HG03097 (cell line): ENCODE measurements around the gene PALM.

Experiments used
- ATAC-seq: cut with Tn5 transposase; IDR thresholded peaks from one replicate; pipeline ENCODE4 v1.9.1; 2021; ENCODE audit not compliant: unreplicated experiment, low FRiP score

The PALM gene

GRCh38 chr19:778910-779653, 70.3 kb downstream of the PALM start:
- ATAC-seq, result no peak

GRCh38 chr19:780935-781334, 72.2 kb downstream of the PALM start:
- no peak for ATAC-seq

- ATAC-seq, result no peak
These were observed 73.1 kb downstream of the PALM start for GRCh38 chr19:781800-782184.

GRCh38 chr19:782185-782877, 73.6 kb downstream of the PALM start:
- no peak for ATAC-seq

- no peak for ATAC-seq
These were observed 74.3 kb downstream of the PALM start for GRCh38 chr19:782878-783668.

- ATAC-seq, result no peak
These were observed 75.8 kb downstream of the PALM start for GRCh38 chr19:784541-784940.

GRCh38 chr19:787536-787935, 78.8 kb downstream of the PALM start:
- no peak for ATAC-seq

- no peak for ATAC-seq
These were observed 79.9 kb downstream of the PALM start for GRCh38 chr19:788686-788982.

- no peak for ATAC-seq
These were observed 80.4 kb downstream of the PALM start for GRCh38 chr19:788983-789700.

GRCh38 chr19:789701-790060, 80.9 kb downstream of the PALM start:
- no peak for ATAC-seq

GRCh38 chr19:791007-791566, 82.4 kb downstream of the PALM start:
- ATAC-seq, result no peak

GRCh38 chr19:791567-792305, 83.0 kb downstream of the PALM start:
- ATAC-seq, result no peak

GRCh38 chr19:792306-792885, 83.7 kb downstream of the PALM start:
- ATAC-seq, result no peak

- no peak for ATAC-seq
These were observed 85.1 kb downstream of the PALM start for GRCh38 chr19:793806-794205.

GRCh38 chr19:795073-795611, 86.4 kb downstream of the PALM start:
- no peak for ATAC-seq

- ATAC-seq, result no peak
These were observed 87.2 kb downstream of the PALM start for GRCh38 chr19:795691-796581.

- ATAC-seq, result peak; percentile 84
These were observed 88.2 kb downstream of the PALM start, which contains the start of gene PTBP1 for GRCh38 chr19:796692-797527. Gene PTBP1, plus strand, starts transcription at chr19:797452. Its CDS starts 46 bp downstream, at chr19:797498.
